Measurements from ENCODE around the gene ZNF287. TPM values are rescaled to one million over a fixed set of nuclear protein-coding genes. Genes with fewer than 3 reads are reported as not detected.
"Not testable (repeated sequence)": the region's sequence is repeated elsewhere in the genome, so short reads cannot be mapped to it uniquely, and the experiment has no call there.

Gene ZNF287
- total and polyA plus RNA-seq, 7 donors: 1.5 to 10.0 (median 4.3) TPM

- H3K4me3 ChIP-seq: no peak overlapping the region
- peaks cover 2 to 6% (median 2%) of the 10 kb centered on the region in 3 donors for H3K27me3 ChIP-seq (ENCODE audit: insufficient read depth in 3 of 3, low read length in 2 of 3)
- H3K4me1 ChIP-seq: peaks cover 6% of the 10 kb centered on the region
- no peaks in the 10 kb centered on the region for H3K9me3 ChIP-seq
- ATAC-seq: no peak
- WGBS, 3 donors: 76 to 93% (median 85%) methylated on average over 1 of the region's 1 CpG
- DNase-seq: no peak
- intact Hi-C loops (cut with DNase I): no loop called here
- H3K27ac ChIP-seq: no peak overlapping the region
- H3K36me3 ChIP-seq (ENCODE audit: insufficient read depth in 1 of 2, low read depth in 1 of 2): no peaks in the 10 kb centered on the region
- no peak for TF ChIP-seq CTCF (IDR thresholded peaks at IDR 0.05)
Observed at GRCh38 chr17:16534236-16534635, 34.8 kb downstream of the ZNF287 start.

GRCh38 chr17:16529906-16530305 is 39.1 kb downstream of the ZNF287 start:
- H3K27me3 ChIP-seq (ENCODE audit: insufficient read depth in 3 of 3, low read length in 2 of 3): peaks cover 0 to 6% (median 2%) of the 10 kb centered on the region in 3 donors
- intact Hi-C loops (cut with DNase I): no loop called here
- ATAC-seq (no peak), DNase-seq (no peak)
- no peak for TF ChIP-seq CTCF (IDR thresholded peaks at IDR 0.05)
- 66 to 71% (median 70%) methylated on average over 4 of the region's 4 CpGs for WGBS, 3 donors
- no peak overlapping the region for H3K27ac ChIP-seq
- no peaks in the 10 kb centered on the region for H3K9me3 ChIP-seq
- H3K36me3 ChIP-seq (ENCODE audit: insufficient read depth in 1 of 2, low read depth in 1 of 2): no peaks in the 10 kb centered on the region
- H3K4me1 ChIP-seq: peaks cover 3% of the 10 kb centered on the region
- H3K4me3 ChIP-seq: no peak overlapping the region

GRCh38 chr17:16527298-16527697 is 41.7 kb downstream of the ZNF287 start:
- H3K4me3 ChIP-seq: no peak overlapping the region
- no peaks in the 10 kb centered on the region for H3K36me3 ChIP-seq (ENCODE audit: insufficient read depth in 1 of 2, low read depth in 1 of 2)
- no peaks in the 10 kb centered on the region for H3K9me3 ChIP-seq
- WGBS, 3 donors: 68 to 78% (median 75%) methylated on average over 4 of the region's 4 CpGs
- no peaks in the 10 kb centered on the region for H3K4me1 ChIP-seq
- ATAC-seq (no peak), DNase-seq (no peak)
- H3K27ac ChIP-seq: no peak overlapping the region
- intact Hi-C loops (cut with DNase I): no loop called here
- peaks cover 0 to 6% (median 2%) of the 10 kb centered on the region in 3 donors for H3K27me3 ChIP-seq (ENCODE audit: insufficient read depth in 3 of 3, low read length in 2 of 3)
- TF ChIP-seq CTCF (IDR thresholded peaks at IDR 0.05): no peak

- ATAC-seq; H3K4me3 ChIP-seq; H3K36me3 ChIP-seq (ENCODE audit: insufficient read depth in 1 of 2, low read depth in 1 of 2); H3K27me3 ChIP-seq (ENCODE audit: insufficient read depth in 3 of 3, low read length in 2 of 3); H3K4me1 ChIP-seq; intact Hi-C loops (cut with DNase I); H3K27ac ChIP-seq; H3K9me3 ChIP-seq; DNase-seq: not testable (repeated sequence)
- WGBS, 3 donors: 89 to 94% (median 89%) methylated on average over 6 of the region's 6 CpGs
Observed at GRCh38 chr17:16525556-16525955, 43.4 kb downstream of the ZNF287 start.

GRCh38 chr17:16521070-16521727 is 47.8 kb downstream of the ZNF287 start:
- intact Hi-C loops (cut with DNase I): loop anchor here (2.0 kb wide), 3 partner anchors 68 to 156 kb away; no protein-coding TSS in a partner anchor
- peak; percentile 92 for TF ChIP-seq CTCF (IDR thresholded peaks at IDR 0.05)
- Histone ChIP-seq H3K36me3 (ENCODE audit: insufficient read depth in 1 of 2, low read depth in 1 of 2) (no peaks in the 10 kb centered on the region), H3K4me1 (peaks cover 8% of the 10 kb centered on the region), H3K9me3 (no peaks in the 10 kb centered on the region), H3K4me3 (no peak overlapping the region), H3K27me3 (ENCODE audit: insufficient read depth in 3 of 3, low read length in 2 of 3) (peaks cover 0 to 20% (median 0%) of the 10 kb centered on the region in 3 donors), H3K27ac (no peak overlapping the region)
- peak; percentile 91 to 98 (median 94) for ATAC-seq
- DNase-seq: peak; percentile 65 to 68
- WGBS, 3 donors: 23 to 33% (median 33%) methylated on average over 7 of the region's 7 CpGs
